Neural progenitor cell (in vitro differentiated cells): Measurements from ENCODE around the gene C17orf78.

ENCODE experiments used
- CTCF ChIP-seq: fragments of 200-600 bp; sonication (generic); IDR thresholded peaks from 2 replicates; pipeline ENCODE4 v1.5.1; 2017; ENCODE audit warnings: antibody characterized with exemption, mild to moderate bottlenecking
- EZH2 ChIP-seq: fragments of 200-600 bp; sonication (generic); IDR thresholded peaks from 2 replicates; pipeline ENCODE4 v1.6.1; 2017; ENCODE audit warnings: antibody characterized with exemption, mild to moderate bottlenecking, moderate library complexity
- EZH2phosphoT487 ChIP-seq: fragments of 200-600 bp; sonication (generic); IDR thresholded peaks from 2 replicates; pipeline ENCODE4 v1.6.1; 2017; ENCODE audit warnings: antibody characterized with exemption

- no peak for TF ChIP-seq EZH2
- peak; percentile 48 for TF ChIP-seq CTCF
- no peak for TF ChIP-seq EZH2phosphoT487
These were observed 16.7 kb upstream of the C17orf78 start for GRCh38 chr17:37358830-37359681.
